ENCODE measurements around the gene ADCK1. TPM values are rescaled to one million over a fixed set of nuclear protein-coding genes. Genes with fewer than 3 reads are reported as not detected.

Gene ADCK1
- total RNA-seq, 1 experiment from 2014 or later: 11.4 TPM

DNA sequence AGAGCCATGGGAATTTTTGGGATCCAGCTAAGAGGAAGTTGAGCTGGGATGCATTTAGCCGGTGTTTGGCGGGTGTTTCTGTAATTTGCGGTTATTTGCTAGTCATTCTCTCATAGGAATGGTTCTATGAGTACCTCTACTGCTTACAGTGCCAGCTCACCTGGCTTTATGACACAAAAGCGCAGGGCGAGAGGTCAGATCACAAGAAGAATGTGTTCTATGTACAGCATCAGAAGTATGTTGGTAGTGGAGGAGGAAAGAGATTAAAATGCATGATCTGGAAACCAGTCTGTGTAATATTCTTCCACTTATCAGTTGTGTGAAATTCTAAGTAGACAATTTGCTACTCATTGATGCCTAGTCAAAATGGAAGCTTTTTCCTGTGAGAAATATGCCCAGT is 173.3 kb downstream of the ADCK1 start (continued):
- TF ChIP-seq, protein P1, sequence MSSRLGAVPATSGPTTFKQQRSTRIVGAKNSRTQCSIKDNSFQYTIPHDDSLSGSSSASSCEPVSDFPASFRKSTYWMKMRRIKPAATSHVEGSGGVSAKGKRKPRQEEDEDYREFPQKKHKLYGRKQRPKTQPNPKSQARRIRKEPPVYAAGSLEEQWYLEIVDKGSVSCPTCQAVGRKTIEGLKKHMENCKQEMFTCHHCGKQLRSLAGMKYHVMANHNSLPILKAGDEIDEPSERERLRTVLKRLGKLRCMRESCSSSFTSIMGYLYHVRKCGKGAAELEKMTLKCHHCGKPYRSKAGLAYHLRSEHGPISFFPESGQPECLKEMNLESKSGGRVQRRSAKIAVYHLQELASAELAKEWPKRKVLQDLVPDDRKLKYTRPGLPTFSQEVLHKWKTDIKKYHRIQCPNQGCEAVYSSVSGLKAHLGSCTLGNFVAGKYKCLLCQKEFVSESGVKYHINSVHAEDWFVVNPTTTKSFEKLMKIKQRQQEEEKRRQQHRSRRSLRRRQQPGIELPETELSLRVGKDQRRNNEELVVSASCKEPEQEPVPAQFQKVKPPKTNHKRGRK (CRISPR knock-in tag; IDR thresholded peaks at IDR 0.05; ENCODE audit: borderline replicate concordance): no peak
- TF ChIP-seq MYBL2 (CRISPR knock-in tag; IDR thresholded peaks at IDR 0.05) (no peak), GABPB1 (CRISPR knock-in tag; IDR thresholded peaks at IDR 0.05) (no peak), HMGA2 (CRISPR knock-in tag; IDR thresholded peaks at IDR 0.05) (no peak), NFE2L1 (CRISPR knock-in tag; IDR thresholded peaks at IDR 0.05) (no peak)

DNA sequence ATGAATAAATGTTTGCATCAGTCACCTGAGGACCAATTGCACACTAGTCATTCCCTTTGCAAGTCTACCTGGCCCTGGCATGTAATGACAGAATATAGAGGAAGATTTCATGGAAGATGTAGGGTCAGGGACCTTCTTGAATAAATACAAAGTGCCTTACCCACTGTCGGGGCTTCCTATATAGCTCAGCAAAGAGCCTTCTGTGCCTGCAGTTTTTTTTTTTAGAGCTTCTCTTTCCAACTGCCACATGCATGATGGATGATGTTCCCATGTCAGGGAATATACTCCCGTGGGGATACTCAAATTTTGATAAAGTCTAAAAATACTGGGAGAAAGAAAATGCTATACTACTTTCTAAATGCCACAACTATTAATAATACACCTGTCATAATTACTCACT is 176.7 kb downstream of the ADCK1 start:
- TF ChIP-seq NFE2L1 (CRISPR knock-in tag; IDR thresholded peaks at IDR 0.05): no peak
- TF ChIP-seq CREM (CRISPR knock-in tag; IDR thresholded peaks at IDR 0.05): no peak
- no peak for TF ChIP-seq KAT7 (CRISPR knock-in tag; IDR thresholded peaks at IDR 0.05; ENCODE audit: borderline replicate concordance)
- TF ChIP-seq, protein P2, sequence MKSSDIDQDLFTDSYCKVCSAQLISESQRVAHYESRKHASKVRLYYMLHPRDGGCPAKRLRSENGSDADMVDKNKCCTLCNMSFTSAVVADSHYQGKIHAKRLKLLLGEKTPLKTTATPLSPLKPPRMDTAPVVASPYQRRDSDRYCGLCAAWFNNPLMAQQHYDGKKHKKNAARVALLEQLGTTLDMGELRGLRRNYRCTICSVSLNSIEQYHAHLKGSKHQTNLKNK (CRISPR knock-in tag; IDR thresholded peaks at IDR 0.05): no peak
- TF ChIP-seq PRRX2 (CRISPR knock-in tag; IDR thresholded peaks at IDR 0.05): no peak
- no peak for TF ChIP-seq FOXJ3 (CRISPR knock-in tag; IDR thresholded peaks at IDR 0.05; ENCODE audit: borderline replicate concordance)
- TF ChIP-seq CREB1 (CRISPR knock-in tag; IDR thresholded peaks at IDR 0.05): no peak
- no peak for TF ChIP-seq HMGA2 (CRISPR knock-in tag; IDR thresholded peaks at IDR 0.05)
- TF ChIP-seq, protein P3, sequence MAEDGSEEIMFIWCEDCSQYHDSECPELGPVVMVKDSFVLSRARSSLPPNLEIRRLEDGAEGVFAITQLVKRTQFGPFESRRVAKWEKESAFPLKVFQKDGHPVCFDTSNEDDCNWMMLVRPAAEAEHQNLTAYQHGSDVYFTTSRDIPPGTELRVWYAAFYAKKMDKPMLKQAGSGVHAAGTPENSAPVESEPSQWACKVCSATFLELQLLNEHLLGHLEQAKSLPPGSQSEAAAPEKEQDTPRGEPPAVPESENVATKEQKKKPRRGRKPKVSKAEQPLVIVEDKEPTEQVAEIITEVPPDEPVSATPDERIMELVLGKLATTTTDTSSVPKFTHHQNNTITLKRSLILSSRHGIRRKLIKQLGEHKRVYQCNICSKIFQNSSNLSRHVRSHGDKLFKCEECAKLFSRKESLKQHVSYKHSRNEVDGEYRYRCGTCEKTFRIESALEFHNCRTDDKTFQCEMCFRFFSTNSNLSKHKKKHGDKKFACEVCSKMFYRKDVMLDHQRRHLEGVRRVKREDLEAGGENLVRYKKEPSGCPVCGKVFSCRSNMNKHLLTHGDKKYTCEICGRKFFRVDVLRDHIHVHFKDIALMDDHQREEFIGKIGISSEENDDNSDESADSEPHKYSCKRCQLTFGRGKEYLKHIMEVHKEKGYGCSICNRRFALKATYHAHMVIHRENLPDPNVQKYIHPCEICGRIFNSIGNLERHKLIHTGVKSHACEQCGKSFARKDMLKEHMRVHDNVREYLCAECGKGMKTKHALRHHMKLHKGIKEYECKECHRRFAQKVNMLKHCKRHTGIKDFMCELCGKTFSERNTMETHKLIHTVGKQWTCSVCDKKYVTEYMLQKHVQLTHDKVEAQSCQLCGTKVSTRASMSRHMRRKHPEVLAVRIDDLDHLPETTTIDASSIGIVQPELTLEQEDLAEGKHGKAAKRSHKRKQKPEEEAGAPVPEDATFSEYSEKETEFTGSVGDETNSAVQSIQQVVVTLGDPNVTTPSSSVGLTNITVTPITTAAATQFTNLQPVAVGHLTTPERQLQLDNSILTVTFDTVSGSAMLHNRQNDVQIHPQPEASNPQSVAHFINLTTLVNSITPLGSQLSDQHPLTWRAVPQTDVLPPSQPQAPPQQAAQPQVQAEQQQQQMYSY (CRISPR knock-in tag; IDR thresholded peaks at IDR 0.05): no peak
- no peak for TF ChIP-seq ZNF138 (CRISPR knock-in tag; conservative IDR thresholded peaks at IDR 0.05)
- TF ChIP-seq ELF4 (CRISPR knock-in tag; IDR thresholded peaks at IDR 0.05; ENCODE audit: low read depth): no peak
- TF ChIP-seq, protein P4, sequence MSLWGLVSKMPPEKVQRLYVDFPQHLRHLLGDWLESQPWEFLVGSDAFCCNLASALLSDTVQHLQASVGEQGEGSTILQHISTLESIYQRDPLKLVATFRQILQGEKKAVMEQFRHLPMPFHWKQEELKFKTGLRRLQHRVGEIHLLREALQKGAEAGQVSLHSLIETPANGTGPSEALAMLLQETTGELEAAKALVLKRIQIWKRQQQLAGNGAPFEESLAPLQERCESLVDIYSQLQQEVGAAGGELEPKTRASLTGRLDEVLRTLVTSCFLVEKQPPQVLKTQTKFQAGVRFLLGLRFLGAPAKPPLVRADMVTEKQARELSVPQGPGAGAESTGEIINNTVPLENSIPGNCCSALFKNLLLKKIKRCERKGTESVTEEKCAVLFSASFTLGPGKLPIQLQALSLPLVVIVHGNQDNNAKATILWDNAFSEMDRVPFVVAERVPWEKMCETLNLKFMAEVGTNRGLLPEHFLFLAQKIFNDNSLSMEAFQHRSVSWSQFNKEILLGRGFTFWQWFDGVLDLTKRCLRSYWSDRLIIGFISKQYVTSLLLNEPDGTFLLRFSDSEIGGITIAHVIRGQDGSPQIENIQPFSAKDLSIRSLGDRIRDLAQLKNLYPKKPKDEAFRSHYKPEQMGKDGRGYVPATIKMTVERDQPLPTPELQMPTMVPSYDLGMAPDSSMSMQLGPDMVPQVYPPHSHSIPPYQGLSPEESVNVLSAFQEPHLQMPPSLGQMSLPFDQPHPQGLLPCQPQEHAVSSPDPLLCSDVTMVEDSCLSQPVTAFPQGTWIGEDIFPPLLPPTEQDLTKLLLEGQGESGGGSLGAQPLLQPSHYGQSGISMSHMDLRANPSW (CRISPR knock-in tag; conservative IDR thresholded peaks at IDR 0.05; ENCODE audit: low read depth): no peak
- TF ChIP-seq, protein P5, sequence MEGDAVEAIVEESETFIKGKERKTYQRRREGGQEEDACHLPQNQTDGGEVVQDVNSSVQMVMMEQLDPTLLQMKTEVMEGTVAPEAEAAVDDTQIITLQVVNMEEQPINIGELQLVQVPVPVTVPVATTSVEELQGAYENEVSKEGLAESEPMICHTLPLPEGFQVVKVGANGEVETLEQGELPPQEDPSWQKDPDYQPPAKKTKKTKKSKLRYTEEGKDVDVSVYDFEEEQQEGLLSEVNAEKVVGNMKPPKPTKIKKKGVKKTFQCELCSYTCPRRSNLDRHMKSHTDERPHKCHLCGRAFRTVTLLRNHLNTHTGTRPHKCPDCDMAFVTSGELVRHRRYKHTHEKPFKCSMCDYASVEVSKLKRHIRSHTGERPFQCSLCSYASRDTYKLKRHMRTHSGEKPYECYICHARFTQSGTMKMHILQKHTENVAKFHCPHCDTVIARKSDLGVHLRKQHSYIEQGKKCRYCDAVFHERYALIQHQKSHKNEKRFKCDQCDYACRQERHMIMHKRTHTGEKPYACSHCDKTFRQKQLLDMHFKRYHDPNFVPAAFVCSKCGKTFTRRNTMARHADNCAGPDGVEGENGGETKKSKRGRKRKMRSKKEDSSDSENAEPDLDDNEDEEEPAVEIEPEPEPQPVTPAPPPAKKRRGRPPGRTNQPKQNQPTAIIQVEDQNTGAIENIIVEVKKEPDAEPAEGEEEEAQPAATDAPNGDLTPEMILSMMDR (IDR thresholded peaks at IDR 0.05): no peak
- TF ChIP-seq, protein P6, sequence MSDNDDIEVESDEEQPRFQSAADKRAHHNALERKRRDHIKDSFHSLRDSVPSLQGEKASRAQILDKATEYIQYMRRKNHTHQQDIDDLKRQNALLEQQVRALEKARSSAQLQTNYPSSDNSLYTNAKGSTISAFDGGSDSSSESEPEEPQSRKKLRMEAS (CRISPR knock-in tag; IDR thresholded peaks at IDR 0.05): no peak
- TF ChIP-seq IRF2 (CRISPR knock-in tag; IDR thresholded peaks at IDR 0.05; ENCODE audit: borderline replicate concordance, low read depth): no peak
- TF ChIP-seq, protein P7, sequence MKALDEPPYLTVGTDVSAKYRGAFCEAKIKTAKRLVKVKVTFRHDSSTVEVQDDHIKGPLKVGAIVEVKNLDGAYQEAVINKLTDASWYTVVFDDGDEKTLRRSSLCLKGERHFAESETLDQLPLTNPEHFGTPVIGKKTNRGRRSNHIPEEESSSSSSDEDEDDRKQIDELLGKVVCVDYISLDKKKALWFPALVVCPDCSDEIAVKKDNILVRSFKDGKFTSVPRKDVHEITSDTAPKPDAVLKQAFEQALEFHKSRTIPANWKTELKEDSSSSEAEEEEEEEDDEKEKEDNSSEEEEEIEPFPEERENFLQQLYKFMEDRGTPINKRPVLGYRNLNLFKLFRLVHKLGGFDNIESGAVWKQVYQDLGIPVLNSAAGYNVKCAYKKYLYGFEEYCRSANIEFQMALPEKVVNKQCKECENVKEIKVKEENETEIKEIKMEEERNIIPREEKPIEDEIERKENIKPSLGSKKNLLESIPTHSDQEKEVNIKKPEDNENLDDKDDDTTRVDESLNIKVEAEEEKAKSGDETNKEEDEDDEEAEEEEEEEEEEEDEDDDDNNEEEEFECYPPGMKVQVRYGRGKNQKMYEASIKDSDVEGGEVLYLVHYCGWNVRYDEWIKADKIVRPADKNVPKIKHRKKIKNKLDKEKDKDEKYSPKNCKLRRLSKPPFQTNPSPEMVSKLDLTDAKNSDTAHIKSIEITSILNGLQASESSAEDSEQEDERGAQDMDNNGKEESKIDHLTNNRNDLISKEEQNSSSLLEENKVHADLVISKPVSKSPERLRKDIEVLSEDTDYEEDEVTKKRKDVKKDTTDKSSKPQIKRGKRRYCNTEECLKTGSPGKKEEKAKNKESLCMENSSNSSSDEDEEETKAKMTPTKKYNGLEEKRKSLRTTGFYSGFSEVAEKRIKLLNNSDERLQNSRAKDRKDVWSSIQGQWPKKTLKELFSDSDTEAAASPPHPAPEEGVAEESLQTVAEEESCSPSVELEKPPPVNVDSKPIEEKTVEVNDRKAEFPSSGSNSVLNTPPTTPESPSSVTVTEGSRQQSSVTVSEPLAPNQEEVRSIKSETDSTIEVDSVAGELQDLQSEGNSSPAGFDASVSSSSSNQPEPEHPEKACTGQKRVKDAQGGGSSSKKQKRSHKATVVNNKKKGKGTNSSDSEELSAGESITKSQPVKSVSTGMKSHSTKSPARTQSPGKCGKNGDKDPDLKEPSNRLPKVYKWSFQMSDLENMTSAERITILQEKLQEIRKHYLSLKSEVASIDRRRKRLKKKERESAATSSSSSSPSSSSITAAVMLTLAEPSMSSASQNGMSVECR (CRISPR knock-in tag; IDR thresholded peaks at IDR 0.05; ENCODE audit: borderline replicate concordance): no peak
- Mint-ChIP-seq H3K36me3 (no peaks in the 10 kb centered on the region), H3K4me3 (no peak overlapping the region), H3K27ac (no peak overlapping the region), H3K4me1 (peaks cover 22% of the 10 kb centered on the region), H3K27me3 (ENCODE audit: low read depth) (peaks cover 16% of the 10 kb centered on the region), H3K9me3 (no peaks in the 10 kb centered on the region)
- ChIA-PET CTCF (no interaction called here), POLR2A (no interaction called here)
- ATAC-seq (no peak), DNase-seq (ENCODE audit: low spot score) (no peak)

Measured in WTC11 (cell line).